ENCODE results near the gene AGO3. TPM values are rescaled to one million over a fixed set of nuclear protein-coding genes. Genes with fewer than 3 reads are reported as not detected.
A peak's percentile ranks its signal among the peaks of the same experiment; 100 is the strongest.

AGO3 gene
- total and polyA plus RNA-seq, 2 of the 13 experiments (the other 11 are each of a cell fraction or from before 2014, with no cell fraction given): 21.2 to 27.1 TPM

GRCh38 chr1:36008546-36009197, 77.8 kb downstream of the AGO3 start:
- H4K20me1 ChIP-seq (ENCODE audit: insufficient read depth, low read length): no peaks in the 10 kb centered on the region
- ChIA-PET POLR2A (no interaction called here), CTCF (ENCODE audit: low intra/inter-chr PET ratio, low total read pairs) (no interaction called here)
- no peaks in the 10 kb centered on the region for H3K27me3 ChIP-seq (ENCODE audit: control insufficient read depth in 1 of 2, insufficient read depth in 2 of 2, low read length in 2 of 2)
- no TSS peak for BruUV-seq (replicated peaks)
- TF ChIP-seq MTA1 (CRISPR knock-in tag; IDR thresholded peaks at IDR 0.05; ENCODE audit: borderline replicate concordance) (no peak), ARNT2 (CRISPR knock-in tag; IDR thresholded peaks at IDR 0.05; ENCODE audit: low read depth) (no peak), NCOA2 (CRISPR knock-in tag; IDR thresholded peaks at IDR 0.05) (no peak), FOSL2 (CRISPR knock-in tag; IDR thresholded peaks at IDR 0.05) (0 out of 2 replicates have a peak, but pooled peaks have one; percentile 39)
- TF ChIP-seq, protein P1, sequence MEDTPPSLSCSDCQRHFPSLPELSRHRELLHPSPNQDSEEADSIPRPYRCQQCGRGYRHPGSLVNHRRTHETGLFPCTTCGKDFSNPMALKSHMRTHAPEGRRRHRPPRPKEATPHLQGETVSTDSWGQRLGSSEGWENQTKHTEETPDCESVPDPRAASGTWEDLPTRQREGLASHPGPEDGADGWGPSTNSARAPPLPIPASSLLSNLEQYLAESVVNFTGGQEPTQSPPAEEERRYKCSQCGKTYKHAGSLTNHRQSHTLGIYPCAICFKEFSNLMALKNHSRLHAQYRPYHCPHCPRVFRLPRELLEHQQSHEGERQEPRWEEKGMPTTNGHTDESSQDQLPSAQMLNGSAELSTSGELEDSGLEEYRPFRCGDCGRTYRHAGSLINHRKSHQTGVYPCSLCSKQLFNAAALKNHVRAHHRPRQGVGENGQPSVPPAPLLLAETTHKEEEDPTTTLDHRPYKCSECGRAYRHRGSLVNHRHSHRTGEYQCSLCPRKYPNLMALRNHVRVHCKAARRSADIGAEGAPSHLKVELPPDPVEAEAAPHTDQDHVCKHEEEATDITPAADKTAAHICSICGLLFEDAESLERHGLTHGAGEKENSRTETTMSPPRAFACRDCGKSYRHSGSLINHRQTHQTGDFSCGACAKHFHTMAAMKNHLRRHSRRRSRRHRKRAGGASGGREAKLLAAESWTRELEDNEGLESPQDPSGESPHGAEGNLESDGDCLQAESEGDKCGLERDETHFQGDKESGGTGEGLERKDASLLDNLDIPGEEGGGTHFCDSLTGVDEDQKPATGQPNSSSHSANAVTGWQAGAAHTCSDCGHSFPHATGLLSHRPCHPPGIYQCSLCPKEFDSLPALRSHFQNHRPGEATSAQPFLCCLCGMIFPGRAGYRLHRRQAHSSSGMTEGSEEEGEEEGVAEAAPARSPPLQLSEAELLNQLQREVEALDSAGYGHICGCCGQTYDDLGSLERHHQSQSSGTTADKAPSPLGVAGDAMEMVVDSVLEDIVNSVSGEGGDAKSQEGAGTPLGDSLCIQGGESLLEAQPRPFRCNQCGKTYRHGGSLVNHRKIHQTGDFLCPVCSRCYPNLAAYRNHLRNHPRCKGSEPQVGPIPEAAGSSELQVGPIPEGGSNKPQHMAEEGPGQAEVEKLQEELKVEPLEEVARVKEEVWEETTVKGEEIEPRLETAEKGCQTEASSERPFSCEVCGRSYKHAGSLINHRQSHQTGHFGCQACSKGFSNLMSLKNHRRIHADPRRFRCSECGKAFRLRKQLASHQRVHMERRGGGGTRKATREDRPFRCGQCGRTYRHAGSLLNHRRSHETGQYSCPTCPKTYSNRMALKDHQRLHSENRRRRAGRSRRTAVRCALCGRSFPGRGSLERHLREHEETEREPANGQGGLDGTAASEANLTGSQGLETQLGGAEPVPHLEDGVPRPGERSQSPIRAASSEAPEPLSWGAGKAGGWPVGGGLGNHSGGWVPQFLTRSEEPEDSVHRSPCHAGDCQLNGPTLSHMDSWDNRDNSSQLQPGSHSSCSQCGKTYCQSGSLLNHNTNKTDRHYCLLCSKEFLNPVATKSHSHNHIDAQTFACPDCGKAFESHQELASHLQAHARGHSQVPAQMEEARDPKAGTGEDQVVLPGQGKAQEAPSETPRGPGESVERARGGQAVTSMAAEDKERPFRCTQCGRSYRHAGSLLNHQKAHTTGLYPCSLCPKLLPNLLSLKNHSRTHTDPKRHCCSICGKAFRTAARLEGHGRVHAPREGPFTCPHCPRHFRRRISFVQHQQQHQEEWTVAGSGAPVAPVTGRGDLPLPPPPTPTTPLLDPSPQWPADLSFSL (CRISPR knock-in tag; IDR thresholded peaks at IDR 0.05): no peak
- TF ChIP-seq, protein P2, sequence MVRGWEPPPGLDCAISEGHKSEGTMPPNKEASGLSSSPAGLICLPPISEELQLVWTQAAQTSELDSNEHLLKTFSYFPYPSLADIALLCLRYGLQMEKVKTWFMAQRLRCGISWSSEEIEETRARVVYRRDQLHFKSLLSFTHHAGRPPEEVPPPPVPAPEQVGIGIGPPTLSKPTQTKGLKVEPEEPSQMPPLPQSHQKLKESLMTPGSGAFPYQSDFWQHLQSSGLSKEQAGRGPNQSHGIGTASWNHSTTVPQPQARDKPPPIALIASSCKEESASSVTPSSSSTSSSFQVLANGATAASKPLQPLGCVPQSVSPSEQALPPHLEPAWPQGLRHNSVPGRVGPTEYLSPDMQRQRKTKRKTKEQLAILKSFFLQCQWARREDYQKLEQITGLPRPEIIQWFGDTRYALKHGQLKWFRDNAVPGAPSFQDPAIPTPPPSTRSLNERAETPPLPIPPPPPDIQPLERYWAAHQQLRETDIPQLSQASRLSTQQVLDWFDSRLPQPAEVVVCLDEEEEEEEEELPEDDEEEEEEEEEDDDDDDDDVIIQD (CRISPR knock-in tag; IDR thresholded peaks at IDR 0.05; ENCODE audit: low read depth): 0 out of 2 replicates have a peak, but pooled peaks have one; percentile 17
- TF ChIP-seq, protein P3, sequence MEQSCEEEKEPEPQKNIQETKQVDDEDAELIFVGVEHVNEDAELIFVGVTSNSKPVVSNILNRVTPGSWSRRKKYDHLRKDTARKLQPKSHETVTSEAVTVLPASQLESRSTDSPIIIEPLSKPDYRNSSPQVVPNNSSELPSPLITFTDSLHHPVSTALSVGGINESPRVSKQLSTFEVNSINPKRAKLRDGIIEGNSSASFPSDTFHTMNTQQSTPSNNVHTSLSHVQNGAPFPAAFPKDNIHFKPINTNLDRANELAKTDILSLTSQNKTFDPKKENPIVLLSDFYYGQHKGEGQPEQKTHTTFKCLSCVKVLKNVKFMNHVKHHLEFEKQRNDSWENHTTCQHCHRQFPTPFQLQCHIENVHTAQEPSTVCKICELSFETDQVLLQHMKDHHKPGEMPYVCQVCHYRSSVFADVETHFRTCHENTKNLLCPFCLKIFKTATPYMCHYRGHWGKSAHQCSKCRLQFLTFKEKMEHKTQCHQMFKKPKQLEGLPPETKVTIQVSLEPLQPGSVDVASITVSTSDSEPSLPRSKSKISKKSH (CRISPR knock-in tag; IDR thresholded peaks at IDR 0.05; ENCODE audit: borderline replicate concordance): no peak
- no peaks in the 10 kb centered on the region for H3K4me1 ChIP-seq (ENCODE audit: insufficient read depth, low read length)
- H3K9me3 ChIP-seq (ENCODE audit: low read length): no peaks in the 10 kb centered on the region
- WGBS (ENCODE audit: low lambda C conversion rate): 91% methylated on average over 9 of the region's 9 CpGs
- no peak overlapping the region for H2AFZ ChIP-seq (ENCODE audit: low read length)
- no peak overlapping the region for H3K4me3 ChIP-seq (replicated peaks in 1 of 3; ENCODE audit: insufficient read depth in 1 of 3, low read depth in 2 of 3, low read length in 3 of 3)
- no peak overlapping the region for H3K4me2 ChIP-seq (ENCODE audit: low read depth, low read length)
- in situ Hi-C loops (cut with HindIII; ENCODE audit: extremely low pct_ligation_motif_present, low pct_unique_long_range_greater_than_20kb): no loop called here
- H3K9ac ChIP-seq (ENCODE audit: insufficient read depth, low read depth, low read length): no peak overlapping the region
- no peaks in the 10 kb centered on the region for H3K79me2 ChIP-seq (ENCODE audit: insufficient read depth, low read length)
- intact Hi-C loops (cut with micrococcal nuclease; ENCODE audit: unreplicated experiment): no loop called here
- H3K27ac ChIP-seq (ENCODE audit: extremely low read length, insufficient read depth, low read length): no peak overlapping the region
- ATAC-seq (no peak), FAIRE-seq (no peak), DNase-seq (ENCODE audit: low spot score) (peak; percentile 12)
- peaks cover 0 to 10% of the 10 kb centered on the region in 2 experiments; a peak in 4 of 5 replicates for H3K36me3 ChIP-seq (replicated peaks in 1 of 2; ENCODE audit: control insufficient read depth in 1 of 2, insufficient read depth in 2 of 2, low read length in 2 of 2)
